DOHH2 (cell line): ENCODE results near the gene COPS9.

ENCODE experiments used
- H3F3A ChIP-seq: fragments of 200-600 bp; sonication (generic), shearing (Covaris generic); 2 replicates; pipeline ENCODE4 v1.6.0; 2016; ENCODE audit warnings: antibody characterized with exemption, mild to moderate bottlenecking; ENCODE audit not compliant: control insufficient read depth, insufficient read depth
- H3K27ac ChIP-seq: fragments of 200-600 bp; sonication (generic); 2 replicates; pipeline ENCODE4 v1.5.1; 2014; ENCODE audit warnings: low read depth, mild to moderate bottlenecking, low read length, moderate library complexity
- H3K27me3 ChIP-seq: fragments of 200-600 bp; sonication (generic); 2 replicates; pipeline ENCODE4 v1.6.1; 2014; ENCODE audit warnings: mild to moderate bottlenecking, low read length, mixed read lengths; ENCODE audit not compliant: control insufficient read depth
- H3K36me3 ChIP-seq: fragments of 200-600 bp; sonication (generic); 2 replicates; pipeline ENCODE4 v1.6.1; 2014; ENCODE audit warnings: mild to moderate bottlenecking, low read length, moderate library complexity, mixed read lengths; ENCODE audit not compliant: control insufficient read depth
- H3K4me1 ChIP-seq: fragments of 200-600 bp; sonication (generic); 2 replicates; pipeline ENCODE4 v1.6.1; 2014; ENCODE audit warnings: mild to moderate bottlenecking, low read length, mixed read lengths; ENCODE audit not compliant: control insufficient read depth
- H3K4me2 ChIP-seq: fragments of 200-600 bp; sonication (generic); 2 replicates; pipeline ENCODE4 v1.6.0; 2014; ENCODE audit warnings: mild to moderate bottlenecking, low read length, moderate library complexity
- H3K4me3 ChIP-seq: fragments of 200-600 bp; sonication (generic); 2 replicates; pipeline ENCODE4 v1.5.1; 2014; ENCODE audit warnings: mild to moderate bottlenecking, low read length, mixed read lengths
- H3K79me2 ChIP-seq: fragments of 200-600 bp; sonication (generic); 2 replicates; pipeline ENCODE4 v1.6.1; 2014; ENCODE audit warnings: mild to moderate bottlenecking, low read length, mixed read lengths; ENCODE audit not compliant: control insufficient read depth
- H3K9me2 ChIP-seq: fragments of 200-600 bp; sonication (generic); replicated peaks from 2 replicates; pipeline ENCODE4 v1.6.1; 2014; ENCODE audit warnings: mild to moderate bottlenecking, low read length, mixed read lengths; ENCODE audit not compliant: control insufficient read depth
- H3K9me3 ChIP-seq: fragments of 200-600 bp; sonication (generic); 2 replicates; pipeline ENCODE4 v1.6.1; 2014; ENCODE audit warnings: antibody characterized with exemption, low read length, mixed read lengths; ENCODE audit not compliant: control insufficient read depth, insufficient read depth
- H4K20me1 ChIP-seq: fragments of 200-600 bp; sonication (generic); 2 replicates; pipeline ENCODE4 v1.6.0; 2014; ENCODE audit warnings: low read depth, mild to moderate bottlenecking, antibody characterized with exemption, low read length, moderate library complexity; ENCODE audit not compliant: control insufficient read depth, insufficient read depth
- CTCF ChIP-seq: fragments of 200-600 bp; sonication (generic); IDR thresholded peaks from one replicate; pipeline ENCODE4 v1.5.1; 2014; ENCODE audit warnings: antibody characterized with exemption, mild to moderate bottlenecking, low read depth, low read length; ENCODE audit not compliant: poor library complexity, severe bottlenecking
- EZH2phosphoT487 ChIP-seq: fragments of 200-600 bp; sonication (generic); IDR thresholded peaks from 2 replicates; pipeline ENCODE4 v1.6.1; 2017; ENCODE audit warnings: borderline replicate concordance, mild to moderate bottlenecking, antibody characterized with exemption, low read length, moderate library complexity, mixed read lengths

The COPS9 gene

GRCh38 chr2:240170354-240170735 lies 34.2 kb upstream of the COPS9 start:
- no peak overlapping the region for H3K27ac ChIP-seq
- H3K27me3 ChIP-seq: no peaks in the 10 kb centered on the region
- no peaks in the 10 kb centered on the region for H4K20me1 ChIP-seq
- no peak overlapping the region for H3K4me2 ChIP-seq
- no peaks in the 10 kb centered on the region for H3K36me3 ChIP-seq
- no peaks in the 10 kb centered on the region for H3K4me1 ChIP-seq
- H3K4me3 ChIP-seq: no peak overlapping the region
- H3K9me3 ChIP-seq: no peaks in the 10 kb centered on the region
- TF ChIP-seq EZH2phosphoT487 (no peak), CTCF (no peak)
- H3K9me2 ChIP-seq: no peaks in the 10 kb centered on the region
- no peaks in the 10 kb centered on the region for H3F3A ChIP-seq
- H3K79me2 ChIP-seq: no peaks in the 10 kb centered on the region

GRCh38 chr2:240169486-240170353 lies 33.6 kb upstream of the COPS9 start:
- no peaks in the 10 kb centered on the region for H3K9me2 ChIP-seq
- no peak overlapping the region for H3K4me3 ChIP-seq
- TF ChIP-seq CTCF (no peak), EZH2phosphoT487 (no peak)
- H4K20me1 ChIP-seq: no peaks in the 10 kb centered on the region
- no peaks in the 10 kb centered on the region for H3K4me1 ChIP-seq
- no peak overlapping the region for H3K4me2 ChIP-seq
- H3K36me3 ChIP-seq: no peaks in the 10 kb centered on the region
- no peaks in the 10 kb centered on the region for H3K79me2 ChIP-seq
- H3K9me3 ChIP-seq: no peaks in the 10 kb centered on the region
- no peaks in the 10 kb centered on the region for H3K27me3 ChIP-seq
- no peaks in the 10 kb centered on the region for H3F3A ChIP-seq
- H3K27ac ChIP-seq: no peak overlapping the region

GRCh38 chr2:240168546-240169361 lies 32.6 kb upstream of the COPS9 start:
- Histone ChIP-seq H3K36me3 (no peaks in the 10 kb centered on the region), H3F3A (no peaks in the 10 kb centered on the region), H3K9me2 (no peaks in the 10 kb centered on the region), H3K27me3 (no peaks in the 10 kb centered on the region), H3K79me2 (no peaks in the 10 kb centered on the region), H3K9me3 (no peaks in the 10 kb centered on the region), H3K27ac (no peak overlapping the region), H3K4me3 (no peak overlapping the region), H3K4me1 (no peaks in the 10 kb centered on the region), H4K20me1 (no peaks in the 10 kb centered on the region), H3K4me2 (no peak overlapping the region)
- no peak for TF ChIP-seq CTCF
- no peak for TF ChIP-seq EZH2phosphoT487
